GM20000 (cell line): ENCODE measurements around the gene MED20.

Source experiments
- DNase-seq: peaks from one replicate; pipeline ENCODE4 v3.0.0; 2012; ENCODE audit warnings: low spot score
- CTCF ChIP-seq: IDR thresholded peaks from 2 replicates; pipeline ENCODE4 v1.5.1; 2012; ENCODE audit warnings: mild to moderate bottlenecking, control low read depth; ENCODE audit errors: extremely low read depth, missing control alignments

Gene MED20

DNA sequence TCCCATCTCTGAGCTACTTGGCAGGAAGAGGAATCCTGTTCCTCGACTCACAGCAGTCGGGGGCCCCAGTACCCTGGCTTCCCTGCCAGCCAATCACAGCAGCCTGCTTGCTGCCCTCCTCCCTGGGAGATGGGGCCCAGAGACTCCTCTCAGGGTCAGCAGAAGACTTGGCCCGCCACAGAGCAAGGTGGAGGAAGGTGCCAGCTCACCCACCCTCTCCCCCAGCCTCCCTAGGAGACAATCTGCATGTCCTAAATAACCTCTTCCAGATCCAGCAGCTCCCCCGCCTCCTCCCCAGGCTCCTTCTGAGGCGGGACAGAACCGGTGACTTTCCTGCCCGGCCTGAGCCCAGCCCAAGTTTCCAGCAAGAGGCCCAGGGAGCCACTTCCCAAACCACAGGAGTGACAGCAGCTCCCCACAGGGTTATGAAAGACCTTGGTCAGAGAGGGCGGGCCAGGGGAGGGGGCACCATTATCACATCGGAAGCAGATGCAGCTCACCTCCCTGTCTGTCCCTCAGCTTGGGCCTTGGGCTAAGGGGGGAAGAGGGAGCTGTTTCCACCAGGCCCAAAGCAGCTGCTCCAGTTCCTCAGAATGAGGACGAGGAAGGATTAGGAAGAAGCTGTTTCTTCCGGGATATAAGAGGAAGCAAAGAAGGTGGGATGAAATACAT is 18.4 kb upstream of the MED20 start:
- no peak for DNase-seq
- TF ChIP-seq CTCF, result no peak

- no peak for TF ChIP-seq CTCF
Observed at GRCh38 chr6:41938590-41939175, 17.7 kb upstream of the MED20 start.

DNA sequence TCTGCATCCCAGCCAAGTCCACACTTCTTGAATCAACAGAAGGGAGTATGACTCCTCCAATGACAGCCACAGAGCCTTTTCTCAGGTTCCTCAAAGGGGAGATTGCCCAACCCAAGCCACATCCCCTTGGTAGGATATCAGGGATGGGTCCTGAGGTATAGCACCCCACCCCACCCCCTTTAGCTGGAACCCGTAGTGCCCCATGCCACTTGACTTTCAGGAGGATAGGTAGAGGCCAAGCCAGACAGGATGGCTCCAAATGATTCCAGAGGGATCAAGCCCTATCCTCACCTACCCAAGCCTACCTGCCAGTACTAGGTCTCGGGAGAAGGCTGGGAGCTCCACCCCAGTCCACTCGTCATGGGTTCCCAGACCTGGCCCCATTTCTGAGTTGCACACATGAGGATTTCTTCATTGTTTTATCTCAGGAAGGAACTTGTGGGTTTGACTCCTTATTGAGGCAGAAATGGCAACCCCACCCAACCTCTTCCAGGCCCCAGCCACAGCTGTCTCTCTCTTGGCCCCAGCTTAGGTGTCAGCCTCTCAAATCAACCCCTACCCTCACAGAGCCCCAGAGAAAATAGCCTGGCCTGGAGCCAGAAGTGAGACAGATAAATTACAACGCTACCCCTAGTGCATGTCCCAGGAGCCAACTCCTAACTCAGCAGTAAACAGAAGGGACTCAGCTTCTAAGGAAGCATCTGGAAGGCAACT is 17.1 kb upstream of the MED20 start:
- TF ChIP-seq CTCF, result no peak
- no peak for DNase-seq

More at GRCh38 chr6:41938590-41939175, 17.7 kb upstream of the MED20 start:
- DNase-seq, result no peak

- no peak for TF ChIP-seq CTCF
- DNase-seq, result no peak
Observed at GRCh38 chr6:41937472-41937860, 16.5 kb upstream of the MED20 start.

DNA sequence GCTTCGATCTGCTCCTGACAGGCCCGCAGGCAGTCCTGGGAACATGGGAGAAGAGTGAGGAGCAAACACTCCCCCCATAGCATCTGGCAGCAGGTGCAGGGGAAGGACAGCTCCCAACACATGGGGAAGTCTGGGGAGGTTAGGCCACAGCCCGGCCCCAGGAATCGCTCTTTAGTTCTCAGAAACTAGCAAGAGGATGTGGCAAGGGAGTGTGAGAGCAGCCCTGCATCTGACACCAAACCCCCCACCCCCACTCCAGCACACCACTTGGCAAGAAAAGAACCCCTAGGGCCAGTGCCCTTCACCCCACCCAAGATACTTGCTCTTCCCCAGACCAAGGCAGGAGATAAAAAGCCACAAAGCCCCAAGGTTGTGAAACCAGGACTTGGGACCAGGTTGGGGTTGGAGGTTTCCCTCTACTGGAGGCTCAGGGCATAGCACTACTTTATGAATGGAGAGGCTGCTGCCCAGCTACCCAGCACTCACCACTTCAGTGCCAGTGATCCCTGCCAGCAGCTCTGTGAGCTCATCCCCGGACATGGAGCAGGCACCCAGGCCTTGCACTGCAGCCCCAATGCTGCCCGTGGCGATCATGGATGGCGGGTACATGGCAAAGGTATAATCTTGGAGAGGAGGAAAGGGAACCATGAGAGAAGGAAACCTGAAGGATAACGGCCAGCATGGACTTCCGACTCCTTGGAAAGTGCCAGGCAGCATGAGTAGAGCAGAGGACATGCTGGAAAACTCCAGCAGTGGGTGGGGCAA is 15.3 kb upstream of the MED20 start:
- TF ChIP-seq CTCF, result peak; percentile 63
- DNase-seq, result peak; percentile 74

DNA sequence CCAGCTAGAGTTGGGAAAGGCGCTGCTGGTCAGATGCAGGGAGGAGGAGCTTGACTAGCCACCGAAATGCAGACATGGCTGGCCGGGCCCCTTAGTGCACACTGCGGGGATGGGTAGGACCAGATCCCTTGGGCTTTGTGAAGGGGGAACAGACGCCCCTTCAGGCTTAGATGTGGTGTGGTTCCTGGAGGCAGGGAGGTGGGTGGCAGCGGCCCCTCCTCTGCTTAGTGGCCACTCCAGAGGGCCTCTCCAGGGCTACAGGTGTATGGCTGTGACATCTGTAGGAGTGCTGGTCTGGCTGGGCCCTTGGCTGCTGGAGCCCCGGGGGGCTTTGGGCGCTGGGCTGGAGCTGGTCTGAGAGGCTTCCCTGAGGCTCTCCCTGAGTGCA is 14.7 kb upstream of the MED20 start:
- TF ChIP-seq CTCF, result no peak
- no peak for DNase-seq

- TF ChIP-seq CTCF, result no peak
Observed at GRCh38 chr6:41935193-41935574, 14.2 kb upstream of the MED20 start.

More at GRCh38 chr6:41935193-41935574, 14.2 kb upstream of the MED20 start:
- DNase-seq, result no peak
